ENCODE measurements around the gene ANO9. TPM values are rescaled to one million over a fixed set of nuclear protein-coding genes. Genes with fewer than 3 reads are reported as not detected.
A peak's percentile ranks its signal among the peaks of the same experiment; 100 is the strongest.

Gene ANO9
- total and polyA plus RNA-seq, 11 donors: 0.07 to 3.1 (median 0.21) TPM; not detected in 6

GRCh38 chr11:447923-448731, 6.3 kb upstream of the ANO9 start:
- no peaks in the 10 kb centered on the region for H3K9me3 ChIP-seq
- H3K4me3 ChIP-seq: peak overlapping the region; percentile 26 to 92 (median 64)
- peak in 1 of 2 donors; percentile 82 for TF ChIP-seq POLR2A (IDR thresholded peaks at IDR 0.05)
- TF ChIP-seq CTCF (IDR thresholded peaks at IDR 0.05): peak; percentile 64 to 98 (median 84)
- peaks cover 0 to 45% (median 28%) of the 10 kb centered on the region in 12 donors for H3K4me1 ChIP-seq
- peaks cover 0 to 3% (median 0%) of the 10 kb centered on the region in 9 donors for H3K27me3 ChIP-seq
- WGBS, 4 donors: 3 to 5% (median 4%) methylated on average over 23 to 55 of the region's 55 CpGs
- intact Hi-C loops (cut with DNase I): loop anchor here in 7 of 10 donors (1.0 to 5.0 kb wide), 6 partner anchors 31 to 241 kb away; partner anchors contain the start of genes BET1L (in 1 of the 7), RIC8A (in 1 of the 7) and RNH1 (in 1 of the 7)
- peaks cover 0 to 9% (median 4%) of the 10 kb centered on the region in 9 donors for H3K36me3 ChIP-seq
- ATAC-seq: peak; percentile 85 to 90 (median 86)
- peak; percentile 95 to 98 (median 95) for DNase-seq
- H3K27ac ChIP-seq: peak overlapping the region; percentile 77 to 97 (median 93)

- Histone ChIP-seq H3K27ac (no peak overlapping the region), H3K4me1 (peaks cover 0 to 39% (median 28%) of the 10 kb centered on the region in 12 donors), H3K9me3 (no peaks in the 10 kb centered on the region), H3K4me3 (no peak overlapping the region), H3K27me3 (peaks cover 0 to 15% (median 7%) of the 10 kb centered on the region in 9 donors), H3K36me3 (no peaks in the 10 kb centered on the region)
- TF ChIP-seq POLR2A (IDR thresholded peaks at IDR 0.05): no peak
- no peak for TF ChIP-seq CTCF (IDR thresholded peaks at IDR 0.05)
- no peak for ATAC-seq
- intact Hi-C loops (cut with DNase I): loop anchor here in 4 of 10 donors (5.0 kb wide), 2 partner anchors 40 to 240 kb away; partner anchors contain the start of genes BET1L (in 1 of the 4) and RIC8A (in 1 of the 4)
- peak in 2 of 5 donors; percentile 19 to 61 for DNase-seq
- 71 to 78% (median 76%) methylated on average over 7 of the region's 7 CpGs for WGBS, 4 donors
Measured at GRCh38 chr11:446891-447290, 5.1 kb upstream of the ANO9 start.

- intact Hi-C loops (cut with DNase I): loop anchor here in 4 of 10 donors (5.0 kb wide), 2 partner anchors 39 to 239 kb away; partner anchors contain the start of genes BET1L (in 1 of the 4) and RIC8A (in 1 of the 4)
- H3K4me3 ChIP-seq: no peak overlapping the region
- DNase-seq (peak in 2 of 5 donors; percentile 21 to 56), ATAC-seq (no peak)
- TF ChIP-seq CTCF (IDR thresholded peaks at IDR 0.05) (no peak), POLR2A (IDR thresholded peaks at IDR 0.05) (no peak)
- 70 to 80% (median 73%) methylated on average over 14 to 20 of the region's 20 CpGs for WGBS, 4 donors
- no peaks in the 10 kb centered on the region for H3K36me3 ChIP-seq
- H3K27ac ChIP-seq: no peak overlapping the region
- peaks cover 0 to 34% (median 20%) of the 10 kb centered on the region in 12 donors for H3K4me1 ChIP-seq
- peaks cover 0 to 24% (median 16%) of the 10 kb centered on the region in 9 donors for H3K27me3 ChIP-seq
- H3K9me3 ChIP-seq: no peaks in the 10 kb centered on the region
Measured at GRCh38 chr11:445765-446588, 4.2 kb upstream of the ANO9 start.

Data from heart left ventricle (tissue), 16 donors.